Activated CD4-positive, alpha-beta T cell treated with anti-CD3 and anti-CD28 coated beads, Interleukin-2, amount 10 ng/mL, durations not matched to agents 24 days and 14 days (primary cell): ENCODE data around the gene RIPOR2. TPM values are rescaled to one million over a fixed set of nuclear protein-coding genes. Genes with fewer than 3 reads are reported as not detected.
"Not testable (repeated sequence)": the region's sequence is repeated elsewhere in the genome, so short reads cannot be mapped to it uniquely, and the experiment has no call there.

ENCODE experiments used
- DNase-seq: peaks from one replicate; pipeline ENCODE4 v3.0.0; 2022
- H3K27ac Mint-ChIP-seq: one replicate; pipeline ENCODE4 v1.8.0; 2022; ENCODE audit warnings: mild to moderate bottlenecking, mixed read lengths
- H3K27me3 Mint-ChIP-seq: one replicate; pipeline ENCODE4 v1.8.0; 2022; ENCODE audit warnings: mixed read lengths
- H3K36me3 Mint-ChIP-seq: one replicate; pipeline ENCODE4 v1.8.0; 2022; ENCODE audit warnings: low read depth, mild to moderate bottlenecking, mixed read lengths
- H3K4me1 Mint-ChIP-seq: one replicate; pipeline ENCODE4 v1.8.0; 2021; ENCODE audit warnings: mixed read lengths
- H3K4me3 Mint-ChIP-seq: one replicate; pipeline ENCODE4 v1.8.0; 2022; ENCODE audit warnings: mild to moderate bottlenecking, moderate library complexity, mixed read lengths
- H3K9me3 Mint-ChIP-seq: one replicate; pipeline ENCODE4 v1.8.0; 2021; ENCODE audit warnings: mixed read lengths
- intact Hi-C: fragments of 100-400 bp; cut with micrococcal nuclease; formaldehyde crosslinking; loops from one replicate; pipeline ENCODE4 v1.15.1; 2023
- total RNA-seq: library from RNA; stranded (reverse); gene quantifications from 2 replicates; pipeline ENCODE4 v1.2.3, GENCODE V29; 2022

The RIPOR2 gene
- total RNA-seq, 1 donor from 2014 or later = 25.3 TPM

GRCh38 chr6:24963887-24964570 lies 28.3 kb upstream of the RIPOR2 start:
- Mint-ChIP-seq H3K9me3 (peaks cover 18% of the 10 kb centered on the region), H3K4me3 (no peak overlapping the region), H3K27ac (no peak overlapping the region), H3K4me1 (peaks cover 37% of the 10 kb centered on the region), H3K36me3 (peaks cover 23% of the 10 kb centered on the region), H3K27me3 (no peaks in the 10 kb centered on the region)
- DNase-seq = no peak
- intact Hi-C loops = no loop called here

DNA sequence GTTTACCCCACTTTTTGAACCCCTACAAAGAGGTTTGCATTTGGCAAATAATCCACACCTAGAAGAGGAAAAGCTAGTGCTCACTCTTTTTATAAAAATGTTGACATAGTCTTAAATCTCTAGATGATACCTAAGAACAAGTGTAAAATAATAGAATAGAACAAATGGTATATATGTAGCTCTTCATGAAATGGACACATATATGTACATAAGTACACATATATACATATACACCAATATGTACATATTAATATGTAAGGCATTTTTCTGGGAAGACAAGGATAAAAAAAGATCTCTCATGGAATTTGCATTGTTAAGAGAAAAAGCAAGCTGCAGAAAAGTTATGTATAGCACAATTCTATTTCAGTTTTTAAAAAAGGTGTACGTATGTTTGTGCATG lies 27.6 kb upstream of the RIPOR2 start:
- no peak for DNase-seq
- Mint-ChIP-seq H3K9me3 (peaks cover 18% of the 10 kb centered on the region), H3K27ac (no peak overlapping the region), H3K4me1 (peaks cover 38% of the 10 kb centered on the region), H3K27me3 (no peaks in the 10 kb centered on the region), H3K4me3 (no peak overlapping the region), H3K36me3 (peaks cover 23% of the 10 kb centered on the region)
- intact Hi-C loops = no loop called here

GRCh38 chr6:24961852-24962251 lies 26.1 kb upstream of the RIPOR2 start:
- H3K9me3 Mint-ChIP-seq = peaks cover 18% of the 10 kb centered on the region
- H3K4me3 Mint-ChIP-seq = no peak overlapping the region
- peaks cover 20% of the 10 kb centered on the region for H3K36me3 Mint-ChIP-seq
- intact Hi-C loops = loop anchor here (1.0 kb wide), 1 partner anchor 11 kb away; no protein-coding TSS in a partner anchor
- no peaks in the 10 kb centered on the region for H3K27me3 Mint-ChIP-seq
- peaks cover 44% of the 10 kb centered on the region for H3K4me1 Mint-ChIP-seq
- no peak for DNase-seq
- H3K27ac Mint-ChIP-seq = no peak overlapping the region

- peaks cover 15% of the 10 kb centered on the region for H3K9me3 Mint-ChIP-seq
- H3K4me3 Mint-ChIP-seq = peak overlapping the region; percentile 47
- DNase-seq = no peak
- intact Hi-C loops = loop anchor here (1.0 kb wide), 1 partner anchor 10 kb away; no protein-coding TSS in a partner anchor
- peak overlapping the region; percentile 80 for H3K27ac Mint-ChIP-seq
- no peaks in the 10 kb centered on the region for H3K27me3 Mint-ChIP-seq
- H3K36me3 Mint-ChIP-seq = peaks cover 17% of the 10 kb centered on the region
- H3K4me1 Mint-ChIP-seq = peaks cover 49% of the 10 kb centered on the region
Measured at GRCh38 chr6:24960991-24961475, 25.3 kb upstream of the RIPOR2 start.

DNA sequence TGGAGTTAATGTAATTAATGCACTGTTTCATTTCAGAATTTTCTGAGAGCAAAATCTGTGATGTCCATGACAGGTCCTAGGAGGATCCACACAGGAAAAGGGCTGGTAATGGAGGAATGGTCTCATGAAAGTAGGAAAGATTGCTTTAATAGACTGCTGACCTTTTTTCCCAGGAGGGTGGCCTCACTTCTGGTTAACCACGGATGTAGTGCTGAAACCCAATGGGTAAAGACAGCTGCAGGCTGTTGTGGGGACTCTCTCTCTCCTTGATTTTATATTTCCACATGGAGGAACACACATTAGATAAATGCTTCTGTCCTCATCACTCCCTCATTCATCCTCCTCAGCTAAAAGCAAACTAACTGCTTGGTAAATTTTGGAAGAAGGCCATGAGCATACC lies 23.6 kb upstream of the RIPOR2 start:
- intact Hi-C loops = no loop called here
- Mint-ChIP-seq H3K9me3 (peaks cover 14% of the 10 kb centered on the region), H3K4me3 (no peak overlapping the region), H3K27ac (no peak overlapping the region), H3K36me3 (peaks cover 21% of the 10 kb centered on the region), H3K27me3 (no peaks in the 10 kb centered on the region), H3K4me1 (peaks cover 61% of the 10 kb centered on the region)
- no peak for DNase-seq

- peaks cover 7% of the 10 kb centered on the region for H3K9me3 Mint-ChIP-seq
- peaks cover 67% of the 10 kb centered on the region for H3K4me1 Mint-ChIP-seq
- intact Hi-C loops = no loop called here
- H3K36me3 Mint-ChIP-seq = peaks cover 29% of the 10 kb centered on the region
- peak overlapping the region; percentile 42 for H3K4me3 Mint-ChIP-seq
- DNase-seq = no peak
- peak overlapping the region; percentile 31 for H3K27ac Mint-ChIP-seq
- H3K27me3 Mint-ChIP-seq = no peaks in the 10 kb centered on the region
Measured at GRCh38 chr6:24957199-24957598, 21.4 kb upstream of the RIPOR2 start.

GRCh38 chr6:24953726-24954125 lies 18.0 kb upstream of the RIPOR2 start:
- Mint-ChIP-seq H3K4me3 (peak overlapping the region; percentile 14), H3K36me3 (peaks cover 18% of the 10 kb centered on the region), H3K27me3 (no peaks in the 10 kb centered on the region), H3K4me1 (peaks cover 76% of the 10 kb centered on the region), H3K27ac (peak overlapping the region; percentile 49), H3K9me3 (peaks cover 4% of the 10 kb centered on the region)
- DNase-seq = no peak
- intact Hi-C loops = no loop called here

GRCh38 chr6:24951811-24952299 lies 16.1 kb upstream of the RIPOR2 start:
- Mint-ChIP-seq H3K4me3 (peak overlapping the region; percentile 75), H3K4me1 (peaks cover 83% of the 10 kb centered on the region), H3K36me3 (peaks cover 24% of the 10 kb centered on the region), H3K9me3 (peaks cover 9% of the 10 kb centered on the region), H3K27me3 (no peaks in the 10 kb centered on the region), H3K27ac (peak overlapping the region; percentile 91)
- intact Hi-C loops = loop anchor here (1.0 kb wide), 2 partner anchors 9 to 22 kb away; no protein-coding TSS in a partner anchor
- DNase-seq = peak; percentile 87

GRCh38 chr6:24950218-24950941 lies 14.6 kb upstream of the RIPOR2 start:
- H3K4me3 Mint-ChIP-seq = peak overlapping the region; percentile 75
- H3K27ac Mint-ChIP-seq = peak overlapping the region; percentile 91
- H3K27me3 Mint-ChIP-seq = no peaks in the 10 kb centered on the region
- intact Hi-C loops = loop anchor here (1.0 kb wide), 1 partner anchor 25 kb away; no protein-coding TSS in a partner anchor
- H3K9me3 Mint-ChIP-seq = peaks cover 12% of the 10 kb centered on the region
- H3K36me3 Mint-ChIP-seq = peaks cover 28% of the 10 kb centered on the region
- peaks cover 77% of the 10 kb centered on the region for H3K4me1 Mint-ChIP-seq
- no peak for DNase-seq

DNA sequence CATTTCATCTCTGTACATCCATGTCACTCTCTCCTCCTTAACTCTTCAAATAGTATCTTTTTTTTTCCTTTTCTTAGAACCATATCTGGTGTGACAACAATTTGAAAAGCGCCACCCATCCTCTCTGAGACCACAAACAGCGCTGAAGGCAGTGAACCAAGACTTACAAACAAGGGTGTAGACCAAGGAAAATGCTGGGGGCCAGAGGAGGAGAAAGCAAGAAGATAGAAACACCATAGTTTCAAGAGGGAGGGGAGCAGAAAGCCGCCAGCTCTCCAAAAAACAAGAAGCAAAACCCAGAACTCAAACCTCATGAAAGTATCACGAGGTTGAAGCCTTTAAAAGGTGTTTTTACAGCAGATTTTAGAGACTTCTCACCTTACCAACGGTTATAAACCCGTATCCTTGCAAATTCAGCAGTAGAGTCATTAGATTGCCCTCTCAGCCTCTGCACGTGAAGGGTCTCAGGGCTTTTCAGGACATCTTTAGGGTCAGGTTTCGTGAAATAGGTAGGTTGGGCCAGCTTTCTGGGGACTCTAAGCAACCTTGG lies 13.3 kb upstream of the RIPOR2 start:
- Mint-ChIP-seq H3K36me3 (peaks cover 35% of the 10 kb centered on the region), H3K4me1 (peaks cover 71% of the 10 kb centered on the region), H3K9me3 (peaks cover 22% of the 10 kb centered on the region), H3K4me3 (peak overlapping the region; percentile 63), H3K27ac (peak overlapping the region; percentile 91), H3K27me3 (no peaks in the 10 kb centered on the region)
- intact Hi-C loops = loop anchor here (1.0 kb wide), 1 partner anchor 13 kb away; no protein-coding TSS in a partner anchor
- peak; percentile 92 for DNase-seq

- peaks cover 33% of the 10 kb centered on the region for H3K36me3 Mint-ChIP-seq
- H3K9me3 Mint-ChIP-seq = peaks cover 19% of the 10 kb centered on the region
- H3K4me1 Mint-ChIP-seq = peaks cover 62% of the 10 kb centered on the region
- DNase-seq, intact Hi-C loops, H3K27me3 Mint-ChIP-seq: not testable (repeated sequence)
- peak overlapping the region; percentile 91 for H3K27ac Mint-ChIP-seq
- H3K4me3 Mint-ChIP-seq = peak overlapping the region; percentile 26
Measured at GRCh38 chr6:24948261-24948660, 12.5 kb upstream of the RIPOR2 start.

GRCh38 chr6:24947636-24948035 lies 11.9 kb upstream of the RIPOR2 start:
- no peak for DNase-seq
- Mint-ChIP-seq H3K27ac (peak overlapping the region; percentile 91), H3K4me1 (peaks cover 57% of the 10 kb centered on the region), H3K27me3 (no peaks in the 10 kb centered on the region), H3K4me3 (no peak overlapping the region), H3K36me3 (peaks cover 38% of the 10 kb centered on the region), H3K9me3 (peaks cover 24% of the 10 kb centered on the region)
- intact Hi-C loops = no loop called here

GRCh38 chr6:24945054-24945453 lies 9.3 kb upstream of the RIPOR2 start:
- DNase-seq = no peak
- H3K4me3 Mint-ChIP-seq = no peak overlapping the region
- intact Hi-C loops = no loop called here
- H3K9me3 Mint-ChIP-seq = peaks cover 24% of the 10 kb centered on the region
- no peak overlapping the region for H3K27ac Mint-ChIP-seq
- no peaks in the 10 kb centered on the region for H3K27me3 Mint-ChIP-seq
- peaks cover 49% of the 10 kb centered on the region for H3K4me1 Mint-ChIP-seq
- H3K36me3 Mint-ChIP-seq = peaks cover 41% of the 10 kb centered on the region

DNA sequence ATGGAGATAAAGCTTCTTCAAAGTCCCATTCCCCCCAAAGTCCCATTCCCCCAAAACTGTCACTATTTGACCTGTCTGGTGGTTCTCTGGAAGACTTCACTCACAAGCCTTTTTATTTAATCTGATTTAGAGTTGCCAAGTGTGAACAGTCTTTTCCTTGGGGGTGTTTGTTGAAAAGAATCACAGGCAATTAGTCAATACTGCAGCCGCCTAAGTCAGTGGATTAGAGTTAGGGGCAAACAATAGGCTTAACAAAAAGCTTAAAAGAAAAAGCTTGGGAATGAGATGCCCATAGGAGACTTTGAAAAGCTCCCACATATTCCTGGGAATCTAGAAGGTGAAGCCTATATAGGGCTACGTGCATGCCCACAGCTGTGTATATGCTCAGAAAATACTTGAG lies 8.0 kb upstream of the RIPOR2 start:
- H3K27me3 Mint-ChIP-seq = no peaks in the 10 kb centered on the region
- intact Hi-C loops = no loop called here
- H3K27ac Mint-ChIP-seq = no peak overlapping the region
- peaks cover 24% of the 10 kb centered on the region for H3K9me3 Mint-ChIP-seq
- peaks cover 44% of the 10 kb centered on the region for H3K4me1 Mint-ChIP-seq
- peaks cover 39% of the 10 kb centered on the region for H3K36me3 Mint-ChIP-seq
- H3K4me3 Mint-ChIP-seq = no peak overlapping the region
- no peak for DNase-seq
